HAP-1 (cell line): ENCODE measurements around the gene ADPRHL1.
A peak's percentile ranks its signal among the peaks of the same experiment; 100 is the strongest.
"Not testable (repeated sequence)": the region's sequence is repeated elsewhere in the genome, so short reads cannot be mapped to it uniquely, and the experiment has no call there.

Experiments
- DNase-seq, 2 experiments: peaks; one replicate each; pipeline ENCODE4 v3.0.0-alpha.2; 2016 to 2020; ENCODE audit warnings: low spot score in 2 of 2
- H3K27me3 ChIP-seq: fragments of 250-450 bp; sonication (Bioruptor Pico); 2 replicates; pipeline ENCODE4 v1.5.1; 2020; ENCODE audit warnings: low read depth, mild to moderate bottlenecking, moderate library complexity
- H3K36me3 ChIP-seq: fragments of 250-450 bp; sonication (Bioruptor Pico); replicated peaks from 2 replicates; pipeline ENCODE4 v1.5.1; 2020; ENCODE audit warnings: mild to moderate bottlenecking
- H3K4me1 ChIP-seq: fragments of 250-450 bp; sonication (Bioruptor Pico); 2 replicates; pipeline ENCODE4 v1.5.1; 2020; ENCODE audit warnings: mild to moderate bottlenecking
- H3K4me3 ChIP-seq: fragments of 250-450 bp; sonication (Bioruptor Pico); 2 replicates; pipeline ENCODE4 v1.5.1; 2020; ENCODE audit warnings: mild to moderate bottlenecking, moderate library complexity
- H3K9me3 ChIP-seq: fragments of 250-450 bp; sonication (Bioruptor Pico); 2 replicates; pipeline ENCODE4 v1.5.1; 2020; ENCODE audit warnings: mild to moderate bottlenecking, moderate library complexity
- in situ Hi-C: fragments of 300-500 bp; cut with MboI; formaldehyde crosslinking; loops from 3 replicates; pipeline ENCODE4 v1.14.3; 2020; ENCODE audit warnings: low sequenced_read_pairs, inconsistent platforms, mixed read lengths

The ADPRHL1 gene

GRCh38 chr13:113458253-113459065 lies 5.2 kb upstream of the ADPRHL1 start:
- Histone ChIP-seq H3K36me3 (peaks cover 65% of the 10 kb centered on the region), H3K27me3 (no peaks in the 10 kb centered on the region), H3K4me3 (no peak overlapping the region), H3K4me1 (no peaks in the 10 kb centered on the region), H3K9me3 (no peaks in the 10 kb centered on the region)
- in situ Hi-C loops, result no loop called here
- DNase-seq, result peak; percentile 21 to 68

GRCh38 chr13:113457510-113457909 lies 4.2 kb upstream of the ADPRHL1 start:
- H3K4me1 ChIP-seq, result no peaks in the 10 kb centered on the region
- no peaks in the 10 kb centered on the region for H3K27me3 ChIP-seq
- peaks cover 65% of the 10 kb centered on the region for H3K36me3 ChIP-seq
- H3K9me3 ChIP-seq, result no peaks in the 10 kb centered on the region
- in situ Hi-C loops, result no loop called here
- no peak overlapping the region for H3K4me3 ChIP-seq
- DNase-seq, result no peak

GRCh38 chr13:113456116-113456702 lies 2.9 kb upstream of the ADPRHL1 start:
- Histone ChIP-seq H3K4me3 (no peak overlapping the region), H3K27me3 (no peaks in the 10 kb centered on the region), H3K9me3 (no peaks in the 10 kb centered on the region), H3K4me1 (no peaks in the 10 kb centered on the region), H3K36me3 (peaks cover 59% of the 10 kb centered on the region)
- in situ Hi-C loops, result no loop called here
- no peak for DNase-seq

GRCh38 chr13:113455384-113455783 lies 2.1 kb upstream of the ADPRHL1 start:
- Histone ChIP-seq H3K9me3 (no peaks in the 10 kb centered on the region), H3K4me3 (no peak overlapping the region), H3K36me3 (peaks cover 51% of the 10 kb centered on the region), H3K4me1 (no peaks in the 10 kb centered on the region), H3K27me3 (no peaks in the 10 kb centered on the region)
- in situ Hi-C loops, result no loop called here
- DNase-seq, result no peak

GRCh38 chr13:113454936-113455335 lies 1.6 kb upstream of the ADPRHL1 start:
- peaks cover 2% of the 10 kb centered on the region; the same call in 1 of the 2 replicates for H3K4me1 ChIP-seq
- H3K36me3 ChIP-seq, result peaks cover 47% of the 10 kb centered on the region
- no peak overlapping the region for H3K4me3 ChIP-seq

GRCh38 chr13:113452466-113452865 lies 822 bp downstream of the ADPRHL1 start:
- peaks cover 24% of the 10 kb centered on the region for H3K36me3 ChIP-seq
- H3K9me3 ChIP-seq, result no peaks in the 10 kb centered on the region
- no peaks in the 10 kb centered on the region for H3K27me3 ChIP-seq
- peaks cover 6% of the 10 kb centered on the region; the same call in 1 of the 2 replicates for H3K4me1 ChIP-seq
- in situ Hi-C loops, result no loop called here
- no peak overlapping the region for H3K4me3 ChIP-seq
- DNase-seq, result no peak

More at GRCh38 chr13:113454936-113455335, 1.6 kb upstream of the ADPRHL1 start:
- no peak for DNase-seq
- Histone ChIP-seq H3K27me3 (no peaks in the 10 kb centered on the region), H3K9me3 (no peaks in the 10 kb centered on the region)
- in situ Hi-C loops, result no loop called here

GRCh38 chr13:113451951-113452421 lies 1.3 kb downstream of the ADPRHL1 start:
- H3K4me1 ChIP-seq, result peaks cover 6% of the 10 kb centered on the region; the same call in 1 of the 2 replicates
- in situ Hi-C loops, result no loop called here
- no peak overlapping the region for H3K4me3 ChIP-seq
- peaks cover 19% of the 10 kb centered on the region for H3K36me3 ChIP-seq
- no peak for DNase-seq
- no peaks in the 10 kb centered on the region for H3K27me3 ChIP-seq
- H3K9me3 ChIP-seq, result no peaks in the 10 kb centered on the region

- H3K4me1 ChIP-seq, H3K27me3 ChIP-seq, H3K9me3 ChIP-seq, H3K36me3 ChIP-seq, H3K4me3 ChIP-seq, in situ Hi-C loops: not testable (repeated sequence)
- DNase-seq, result peak in 1 of 2 experiments; percentile 71
Measured at GRCh38 chr13:113450861-113451620, 2.2 kb downstream of the ADPRHL1 start.

- H3K9me3 ChIP-seq, DNase-seq, H3K4me3 ChIP-seq, H3K36me3 ChIP-seq, H3K4me1 ChIP-seq, in situ Hi-C loops, H3K27me3 ChIP-seq: not testable (repeated sequence)
Measured at GRCh38 chr13:113450348-113450744, 2.9 kb downstream of the ADPRHL1 start.

GRCh38 chr13:113449693-113450347 lies 3.5 kb downstream of the ADPRHL1 start:
- no peak for DNase-seq
- in situ Hi-C loops, result no loop called here
- H3K27me3 ChIP-seq, result no peaks in the 10 kb centered on the region
- H3K4me3 ChIP-seq, result peak overlapping the region; percentile 59
- peaks cover 6% of the 10 kb centered on the region; the same call in 1 of the 2 replicates for H3K4me1 ChIP-seq
- no peaks in the 10 kb centered on the region for H3K9me3 ChIP-seq
- H3K36me3 ChIP-seq, result peaks cover under 1% of the 10 kb centered on the region

GRCh38 chr13:113448885-113449692 lies 4.2 kb downstream of the ADPRHL1 start:
- Histone ChIP-seq H3K9me3 (no peaks in the 10 kb centered on the region), H3K4me1 (peaks cover 6% of the 10 kb centered on the region; the same call in 1 of the 2 replicates), H3K36me3 (no peaks in the 10 kb centered on the region; the same call in 1 of the 2 replicates), H3K27me3 (no peaks in the 10 kb centered on the region), H3K4me3 (peak overlapping the region; percentile 59)
- in situ Hi-C loops, result no loop called here
- DNase-seq, result peak; percentile 91 to 94

GRCh38 chr13:113448545-113448884 lies 4.8 kb downstream of the ADPRHL1 start:
- Histone ChIP-seq H3K9me3 (no peaks in the 10 kb centered on the region), H3K4me3 (peak overlapping the region; percentile 59), H3K36me3 (no peaks in the 10 kb centered on the region; the same call in 1 of the 2 replicates), H3K4me1 (peaks cover 6% of the 10 kb centered on the region; the same call in 1 of the 2 replicates), H3K27me3 (no peaks in the 10 kb centered on the region)
- in situ Hi-C loops, result no loop called here
- no peak for DNase-seq

GRCh38 chr13:113447596-113447995 lies 5.7 kb downstream of the ADPRHL1 start:
- H3K27me3 ChIP-seq, result no peaks in the 10 kb centered on the region
- in situ Hi-C loops, result no loop called here
- H3K4me3 ChIP-seq, result no peak overlapping the region
- H3K4me1 ChIP-seq, result peaks cover 6% of the 10 kb centered on the region; the same call in 1 of the 2 replicates
- H3K9me3 ChIP-seq, result no peaks in the 10 kb centered on the region
- no peaks in the 10 kb centered on the region; the same call in 1 of the 2 replicates for H3K36me3 ChIP-seq
- DNase-seq, result no peak
